EL (cell line): Measurements from ENCODE around the gene RPAP3.

Experiments used
- DNase-seq: peaks from one replicate; pipeline ENCODE4 v3.0.0-alpha.2; 2016

The RPAP3 gene

DNA sequence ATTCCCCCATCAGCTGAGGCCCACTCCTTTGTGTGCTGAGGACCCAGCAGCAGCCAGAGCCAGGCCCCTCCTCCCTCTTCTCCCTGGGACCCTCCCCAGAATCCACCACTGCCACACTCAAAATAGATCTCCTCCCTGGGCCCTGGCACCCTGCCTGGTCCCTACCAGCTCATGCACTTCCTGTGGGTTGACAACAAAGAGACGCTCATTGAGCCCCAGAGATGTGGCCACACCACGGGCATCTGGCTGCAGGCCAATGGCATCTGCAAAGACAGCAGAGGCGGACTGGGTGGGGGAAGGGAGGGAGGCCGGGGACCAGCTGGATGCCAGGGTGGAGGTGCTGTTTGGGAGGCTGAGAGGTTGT is 35.5 kb upstream of the RPAP3 start:
- peak; percentile 44 for DNase-seq

DNA sequence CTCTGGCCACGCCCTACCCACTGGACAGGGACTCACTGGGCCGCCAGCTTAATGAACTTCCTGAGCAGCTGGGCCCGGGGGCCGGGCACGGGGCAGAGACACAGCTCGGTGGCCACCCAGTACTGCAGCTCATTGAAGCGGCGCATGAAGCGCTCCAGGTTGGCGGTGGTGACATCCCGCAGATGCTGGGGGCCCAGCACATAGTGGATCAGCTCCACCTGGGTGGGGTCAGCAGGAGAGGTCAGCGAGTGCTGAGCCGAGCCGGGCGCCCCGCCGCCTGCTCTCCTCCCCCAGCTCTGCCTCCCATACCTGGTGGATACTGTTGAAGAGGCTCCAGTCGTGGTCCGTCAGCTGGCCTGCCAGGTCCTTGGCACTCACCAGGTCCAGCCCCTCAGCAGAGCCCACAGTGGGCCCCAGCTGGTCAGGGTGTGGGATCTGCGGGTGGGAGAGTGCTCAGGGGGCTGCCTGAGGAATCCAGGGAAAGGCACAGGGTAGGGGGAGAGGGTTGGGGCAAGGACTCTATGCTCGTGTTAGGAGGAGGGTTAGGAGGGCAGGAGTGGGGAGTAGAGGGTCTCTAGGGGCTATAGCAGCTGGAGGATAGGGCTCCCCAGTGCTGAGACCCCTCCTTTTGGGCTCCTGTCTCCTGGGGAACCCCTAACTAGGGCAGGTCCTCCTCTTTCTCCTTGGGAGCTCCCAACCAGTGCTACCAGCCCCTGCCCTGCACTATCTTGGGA is 34.9 kb upstream of the RPAP3 start:
- no peak for DNase-seq

DNA sequence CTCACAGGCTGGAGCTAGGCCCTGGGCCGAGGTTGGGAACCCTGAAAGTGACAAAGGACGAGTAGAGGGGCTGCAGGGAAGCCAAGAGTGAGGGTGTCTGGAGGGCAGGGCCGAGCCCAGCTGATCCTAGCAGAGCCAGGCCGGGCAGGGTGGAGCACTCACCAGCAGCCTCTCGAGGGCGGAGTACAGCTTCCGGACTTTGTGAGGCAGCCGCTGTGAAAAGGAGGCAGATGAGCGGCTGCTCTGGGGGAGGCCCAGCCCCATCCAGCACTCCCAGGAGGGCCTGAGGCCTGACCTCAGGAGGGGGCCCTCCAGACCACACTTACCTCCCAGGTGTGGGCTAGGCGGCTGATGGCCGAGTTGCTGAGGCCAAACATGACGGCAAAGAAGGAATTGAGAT is 34.1 kb upstream of the RPAP3 start:
- no peak for DNase-seq

DNA sequence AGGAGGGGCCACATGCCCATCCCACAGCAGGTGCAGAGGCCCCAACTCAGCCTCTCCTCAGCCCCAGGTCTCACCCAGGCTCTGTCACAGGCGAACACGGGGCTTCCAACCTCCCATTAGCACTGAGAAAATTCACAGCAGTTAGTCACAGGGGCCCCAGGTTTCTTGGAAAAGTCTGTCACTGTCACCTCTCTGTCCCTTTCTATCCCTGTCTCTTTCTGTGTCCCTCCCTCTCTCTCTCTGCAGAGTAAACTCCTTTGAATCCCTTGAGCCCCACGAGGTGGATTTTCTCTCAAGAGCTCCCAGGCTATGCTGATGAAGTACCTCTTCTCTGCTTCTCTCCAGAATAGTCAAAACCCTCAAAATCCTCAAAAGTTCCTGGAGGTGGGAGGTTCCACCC is 33.5 kb upstream of the RPAP3 start:
- no peak for DNase-seq

DNA sequence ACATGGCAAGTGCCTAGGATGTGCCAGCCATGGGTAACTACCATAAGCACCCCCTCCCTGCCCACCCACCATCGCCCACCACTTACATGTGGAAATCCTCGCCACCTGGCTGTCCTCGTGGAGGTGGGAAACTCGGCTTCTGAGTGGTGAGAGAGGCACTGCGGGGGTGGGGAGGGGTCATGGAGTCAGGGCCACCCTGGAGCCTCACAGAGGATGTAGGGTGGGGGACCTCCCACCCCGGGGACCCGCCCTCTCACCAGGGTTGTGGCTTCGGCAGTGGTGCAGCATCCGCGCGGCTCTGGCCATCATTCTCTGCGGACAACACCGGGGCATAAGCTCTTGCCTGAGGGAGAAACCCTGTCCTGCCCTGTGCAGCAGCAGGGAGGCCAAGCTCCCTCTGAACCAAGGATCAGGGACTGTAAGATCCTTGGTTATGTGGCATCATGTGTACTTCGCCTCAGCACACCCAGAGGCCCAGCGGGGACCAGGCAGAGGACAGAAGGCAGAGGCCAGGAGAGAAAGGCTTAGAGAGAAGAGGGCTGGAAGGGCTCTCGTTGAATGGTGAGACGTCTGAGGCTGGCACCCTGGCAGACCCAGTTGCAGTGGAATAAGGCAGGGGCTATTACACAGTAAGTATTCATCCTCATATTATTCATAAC is 32.2 kb upstream of the RPAP3 start:
- no peak for DNase-seq

DNA sequence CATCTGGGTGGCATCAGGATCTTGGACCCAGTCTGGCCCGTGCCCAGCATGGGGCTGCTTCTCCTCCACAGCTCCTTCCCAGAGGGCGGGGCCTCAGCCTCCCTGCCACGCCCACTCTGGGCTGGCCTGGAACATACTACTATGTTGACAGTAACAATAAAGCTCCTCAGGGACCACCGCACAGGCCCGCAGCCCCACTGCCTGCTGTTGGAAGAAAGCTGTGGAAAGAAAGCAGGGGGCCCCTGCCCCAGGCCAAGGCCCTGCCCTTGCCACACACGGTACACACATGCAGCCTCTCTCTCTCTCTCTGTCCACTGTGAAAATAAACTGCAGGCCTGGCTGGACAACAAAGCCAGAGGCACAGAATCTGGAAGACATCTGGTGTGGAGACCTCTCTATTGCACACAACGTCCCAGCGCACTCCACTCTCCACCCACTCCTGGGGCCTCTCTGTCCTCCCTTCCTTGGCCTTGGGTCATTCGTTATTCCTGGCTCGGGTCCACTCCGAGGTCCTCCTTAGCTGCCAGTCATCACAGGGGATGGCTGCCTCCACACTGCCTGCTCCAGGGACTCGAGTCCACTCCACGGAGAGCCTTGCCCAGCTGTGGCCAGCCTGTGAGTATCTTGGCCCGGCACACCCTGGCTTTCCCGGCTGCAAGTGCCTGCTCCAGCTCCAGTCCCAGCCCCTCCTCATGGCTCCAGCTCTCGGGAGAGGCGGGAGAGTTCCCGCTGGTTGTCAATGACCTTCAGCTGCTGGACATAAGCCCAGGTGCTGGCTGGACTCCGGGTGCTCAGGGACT is 31.2 kb upstream of the RPAP3 start:
- peak; percentile 74 for DNase-seq

DNA sequence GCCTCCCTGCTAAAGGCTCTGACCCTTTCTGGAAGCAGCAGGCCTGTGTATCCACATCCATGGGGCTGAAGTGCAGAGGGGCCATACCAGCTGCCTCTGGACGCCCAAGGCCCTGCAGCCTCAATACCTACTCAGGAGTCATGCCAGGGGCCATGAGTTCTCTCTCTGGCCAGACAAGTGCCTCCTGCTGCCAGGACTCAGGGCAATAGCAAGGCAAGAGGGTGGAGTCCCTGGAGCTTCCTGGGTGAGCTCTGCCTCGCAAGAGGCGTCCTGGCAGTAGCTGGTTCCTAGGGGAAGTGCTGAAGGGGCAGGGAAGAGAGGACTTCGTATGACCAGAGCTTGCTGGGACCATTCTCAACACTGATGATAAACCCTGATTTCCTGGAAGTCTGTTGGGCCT is 30.4 kb upstream of the RPAP3 start:
- DNase-seq: no peak

DNA sequence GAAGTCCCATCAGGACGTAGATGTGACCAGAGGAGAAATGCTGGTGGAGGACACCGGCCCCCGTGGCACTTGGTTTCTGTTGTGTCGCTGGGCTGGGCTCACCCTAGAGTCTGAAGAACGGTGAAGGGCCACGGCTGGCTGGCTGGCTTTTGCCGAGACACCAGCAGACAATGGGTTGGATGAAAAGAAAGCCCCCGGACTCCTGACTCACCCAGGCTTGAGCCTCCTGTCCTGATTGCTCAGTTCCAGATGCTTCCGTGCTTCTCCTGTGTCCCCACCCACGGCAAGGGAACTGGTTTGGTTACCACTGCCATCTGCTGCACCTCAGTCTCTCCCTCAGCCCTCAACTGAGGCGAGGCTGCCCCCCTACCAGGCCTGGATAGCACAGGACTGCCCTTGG is 29.8 kb upstream of the RPAP3 start:
- DNase-seq: no peak

DNA sequence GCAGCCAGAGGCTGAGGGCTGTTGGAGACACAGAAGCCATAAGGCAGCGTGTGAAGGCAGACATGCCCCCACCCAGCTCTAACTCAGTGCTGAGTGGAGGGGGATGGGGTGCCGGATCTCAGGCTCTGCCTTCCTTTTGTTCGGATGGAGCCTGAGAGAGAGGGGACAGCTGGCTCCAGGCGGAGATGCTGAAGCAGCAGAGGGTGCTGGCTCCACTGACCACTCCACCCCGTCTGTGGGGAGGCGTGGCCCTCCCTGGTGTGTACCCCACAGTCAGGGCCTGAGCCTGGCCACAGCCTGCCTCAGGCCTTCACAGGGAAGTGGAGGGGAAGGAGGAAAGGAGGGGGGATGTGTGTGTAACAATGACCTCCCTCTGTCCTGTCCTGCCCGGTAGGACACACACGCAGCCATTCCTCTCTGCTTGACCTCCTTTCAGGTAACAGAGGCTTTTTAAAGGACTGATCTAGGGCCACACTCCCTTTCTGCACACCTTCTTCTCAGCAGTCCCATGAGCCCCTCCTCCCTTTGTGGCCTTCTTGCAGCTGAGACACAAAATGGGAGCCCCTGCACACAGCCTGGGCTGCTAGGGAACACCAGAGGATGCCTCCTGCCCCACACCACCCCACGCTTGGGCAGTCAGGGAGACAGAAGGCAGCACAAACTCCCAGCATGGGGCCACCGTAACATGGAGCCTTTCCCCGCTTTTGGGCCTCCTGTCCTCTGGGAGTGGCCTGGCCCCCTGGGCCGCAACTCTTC is 29.1 kb upstream of the RPAP3 start:
- DNase-seq: no peak

DNA sequence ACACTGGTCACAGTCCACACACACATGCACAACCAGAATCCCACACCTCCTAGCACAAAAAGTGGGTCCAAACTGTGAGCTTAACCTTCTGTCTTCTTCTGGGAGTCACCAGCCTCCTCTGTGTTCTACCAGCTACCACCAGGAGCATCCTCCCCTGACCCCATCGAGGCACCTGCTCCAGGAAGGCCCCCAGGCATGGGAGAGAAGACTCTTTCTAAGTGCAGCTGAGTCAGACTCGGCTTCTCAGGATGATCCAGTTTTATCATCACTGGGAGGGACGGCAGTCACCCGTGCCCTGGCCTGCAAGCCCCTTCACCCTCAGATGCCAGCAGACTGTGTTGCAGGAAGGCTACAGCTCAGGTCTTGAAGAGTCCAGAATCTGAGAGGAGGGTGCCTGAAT is 27.3 kb upstream of the RPAP3 start:
- DNase-seq: no peak

DNA sequence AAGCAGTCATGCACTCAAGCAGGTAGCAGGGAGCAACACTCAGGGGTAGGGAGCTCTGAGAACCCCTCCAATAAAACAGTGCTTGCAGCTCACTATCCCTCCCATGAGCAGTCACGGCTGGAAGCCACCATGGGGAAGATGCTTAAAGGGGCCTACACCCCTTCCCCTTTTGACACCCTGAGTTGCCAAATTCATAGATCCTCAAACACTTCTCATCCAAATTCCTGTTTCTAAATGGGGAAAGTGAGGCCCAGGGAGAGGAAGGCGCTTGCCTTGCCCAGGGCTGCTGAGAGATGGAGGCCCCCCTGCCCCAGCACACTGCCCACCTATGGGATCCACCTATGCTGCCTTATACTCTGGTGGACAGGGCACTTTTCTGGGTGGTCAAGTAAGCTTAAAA is 26.7 kb upstream of the RPAP3 start:
- DNase-seq: no peak

DNA sequence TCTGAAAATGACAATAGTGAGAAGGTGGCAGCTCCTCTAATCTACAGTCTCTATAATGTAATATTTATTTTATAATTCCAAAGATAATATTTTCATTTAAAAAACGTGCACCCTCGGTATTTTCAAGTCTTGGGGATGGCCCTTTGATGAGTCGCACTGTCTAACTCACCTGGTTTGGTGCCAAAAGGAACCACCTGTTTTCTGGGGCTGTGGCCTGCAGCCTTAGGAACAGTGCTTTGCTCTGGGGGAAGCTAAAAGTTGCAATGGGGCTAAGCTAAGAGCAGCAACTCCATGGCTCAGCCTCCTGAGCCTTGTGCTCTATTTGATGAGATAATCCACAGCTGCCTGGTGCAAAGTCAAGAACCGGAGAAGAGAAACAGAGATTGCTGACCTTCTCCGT is 25.9 kb upstream of the RPAP3 start:
- no peak for DNase-seq

DNA sequence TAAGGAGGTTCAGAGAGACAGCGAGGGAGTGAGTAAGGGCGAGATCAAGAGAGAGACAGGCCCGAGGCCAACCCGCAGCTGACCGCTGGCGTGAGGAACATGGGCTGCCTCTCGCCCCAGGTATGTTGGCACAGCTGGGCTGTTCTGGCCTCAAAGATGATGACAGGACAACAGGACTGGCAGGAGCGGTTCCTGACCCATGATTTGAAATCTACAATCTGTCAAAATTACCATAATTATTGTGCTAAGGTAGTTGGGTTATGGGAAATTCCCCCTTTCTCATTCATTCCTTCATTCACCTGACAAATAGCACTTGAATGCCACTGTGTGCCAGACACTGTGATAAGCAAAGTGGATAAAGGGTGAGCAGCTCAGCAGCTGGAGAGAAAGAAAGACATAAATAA is 24.5 kb upstream of the RPAP3 start:
- peak; percentile 58 for DNase-seq

DNA sequence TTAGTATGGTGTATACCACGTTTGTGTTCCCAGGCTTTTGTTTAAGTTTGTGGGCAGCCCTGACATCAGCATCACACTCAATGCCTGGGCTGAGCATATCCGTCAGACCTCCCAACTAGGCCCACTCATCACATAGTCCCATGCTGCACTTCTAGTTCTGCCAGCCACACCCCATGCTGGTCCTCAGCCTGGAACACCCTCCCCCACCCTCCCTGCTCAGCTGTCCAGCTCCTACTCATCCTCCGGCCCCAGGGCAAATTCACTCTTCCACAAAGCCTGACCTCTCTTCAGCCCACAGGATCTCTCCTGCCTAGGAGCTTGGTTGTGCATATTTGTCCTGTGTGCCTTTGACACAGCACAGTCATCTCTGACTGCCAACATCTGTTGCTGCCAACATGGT is 23.4 kb upstream of the RPAP3 start:
- peak; percentile 91 for DNase-seq

DNA sequence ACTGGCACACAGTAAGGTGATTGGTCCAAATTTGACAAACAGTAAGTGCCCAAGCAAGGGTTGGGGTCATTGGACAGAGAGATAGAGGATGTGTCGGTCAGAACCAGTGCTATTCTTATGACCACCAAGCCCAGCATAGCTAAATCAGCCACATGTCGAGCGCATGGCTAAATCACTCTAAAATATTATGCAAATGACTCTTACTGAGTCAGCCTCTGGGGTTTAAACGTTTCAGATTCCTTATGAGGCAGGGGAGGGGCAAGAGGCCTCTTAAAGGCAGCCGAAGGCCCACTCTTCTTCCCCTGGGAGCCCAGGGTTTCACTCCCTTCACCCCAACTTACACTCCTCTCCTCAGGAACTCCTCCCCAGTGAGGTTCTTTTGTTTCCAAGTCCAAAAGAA is 20.1 kb upstream of the RPAP3 start:
- peak; percentile 85 for DNase-seq

DNA sequence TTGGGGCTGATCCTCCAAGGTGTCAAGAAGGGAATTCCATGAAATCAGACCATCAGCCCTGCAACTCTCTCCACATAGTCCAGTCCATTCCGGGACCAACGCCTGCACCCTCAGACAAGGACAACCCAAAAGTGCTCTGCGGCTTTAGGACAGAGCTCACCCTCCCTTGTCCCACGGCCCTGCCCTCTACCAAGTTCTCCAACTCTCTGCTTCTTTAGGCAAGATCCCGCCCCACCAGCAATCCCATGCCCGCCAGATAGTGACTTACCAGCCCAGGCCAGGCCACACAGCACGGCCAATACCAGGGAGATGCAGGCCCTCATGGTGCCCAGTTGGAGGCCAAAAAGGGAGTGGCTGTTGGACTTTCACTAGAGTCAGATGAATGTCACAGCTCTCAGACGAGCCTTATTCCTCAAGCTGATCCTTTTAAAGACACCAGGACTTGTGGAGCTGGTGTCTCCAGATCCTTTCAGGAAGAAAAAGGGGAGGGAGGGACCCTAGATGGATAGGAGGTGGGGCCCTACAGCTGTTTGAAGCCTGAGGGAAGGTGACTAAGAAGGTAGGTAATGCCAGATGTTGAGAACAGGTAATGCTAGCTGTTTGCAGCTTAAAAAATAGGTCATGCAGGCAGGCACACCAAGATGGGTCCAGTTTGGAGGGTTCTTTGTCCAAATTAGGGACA is 19.4 kb upstream of the RPAP3 start, which contains the start of gene ENDOU:
TSS of gene ENDOU (minus strand) at position 400 of the 682 bp plus-strand sequence. CDS start at position 323, 77 bp downstream.
- DNase-seq: no peak

DNA sequence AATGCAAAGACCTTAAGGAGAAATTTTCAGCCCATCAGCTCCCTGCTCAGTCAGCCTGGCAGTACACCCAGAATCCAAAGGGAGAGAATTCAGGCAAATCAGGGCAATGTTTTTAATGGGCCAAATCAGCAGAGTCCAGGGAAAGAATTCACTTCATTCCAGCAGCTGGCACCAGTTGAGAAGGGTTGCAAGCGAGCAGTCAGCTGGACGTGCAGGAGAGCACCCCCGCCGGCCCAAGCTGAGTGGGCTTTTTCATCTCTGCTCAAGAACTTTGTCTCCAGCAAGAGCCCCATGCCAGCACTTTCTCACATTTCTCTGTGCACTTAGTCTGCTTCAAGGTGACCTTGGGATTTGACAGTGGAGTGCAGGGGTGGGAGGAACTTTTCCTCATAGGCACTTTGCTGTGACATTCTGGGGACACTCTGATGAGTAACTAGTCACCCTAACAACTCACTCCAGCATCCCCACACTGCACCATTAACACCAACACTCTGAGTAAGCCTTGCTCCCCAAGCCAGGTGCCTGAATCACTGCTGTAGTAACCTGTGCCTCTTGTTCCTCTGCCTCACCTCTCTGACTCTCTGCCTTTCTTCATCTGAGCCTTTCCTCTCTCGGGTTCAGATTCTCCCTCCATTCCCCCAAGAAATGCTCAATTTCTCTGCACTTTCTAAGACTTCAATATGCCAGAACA is 17.3 kb upstream of the RPAP3 start:
- DNase-seq: no peak

DNA sequence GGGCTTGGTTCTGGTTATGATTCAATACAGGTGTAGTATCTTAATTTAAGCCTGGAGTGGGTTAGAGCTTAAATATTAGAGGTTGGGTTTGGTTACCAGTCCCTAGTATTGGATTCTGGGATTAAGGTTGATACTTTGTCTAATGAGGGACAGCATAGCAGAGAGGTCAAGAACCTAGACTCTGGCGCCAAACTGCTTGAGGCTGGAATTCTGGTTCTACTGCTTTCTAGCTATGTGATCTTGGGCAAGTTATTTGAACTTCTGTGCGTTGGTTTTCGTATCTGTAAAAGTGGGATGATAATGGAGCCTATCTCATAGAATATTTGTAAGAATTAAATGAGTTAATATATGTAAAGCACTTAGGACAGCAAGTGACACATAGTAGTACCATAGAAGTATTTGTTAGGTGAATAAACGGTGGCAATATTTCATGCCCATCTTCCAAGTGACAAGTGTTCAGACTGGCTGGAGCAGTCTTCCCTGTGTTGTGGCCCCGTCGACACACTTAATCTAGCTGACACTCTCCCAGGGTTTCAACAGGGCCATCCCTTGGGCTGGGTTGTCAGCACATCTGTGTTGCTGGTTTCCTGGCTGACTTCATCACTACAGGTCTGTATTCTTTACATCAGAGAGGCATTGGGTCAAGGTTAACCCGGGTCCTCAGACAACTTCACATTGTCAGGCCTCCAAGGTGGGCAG is 16.5 kb upstream of the RPAP3 start:
- DNase-seq: no peak

DNA sequence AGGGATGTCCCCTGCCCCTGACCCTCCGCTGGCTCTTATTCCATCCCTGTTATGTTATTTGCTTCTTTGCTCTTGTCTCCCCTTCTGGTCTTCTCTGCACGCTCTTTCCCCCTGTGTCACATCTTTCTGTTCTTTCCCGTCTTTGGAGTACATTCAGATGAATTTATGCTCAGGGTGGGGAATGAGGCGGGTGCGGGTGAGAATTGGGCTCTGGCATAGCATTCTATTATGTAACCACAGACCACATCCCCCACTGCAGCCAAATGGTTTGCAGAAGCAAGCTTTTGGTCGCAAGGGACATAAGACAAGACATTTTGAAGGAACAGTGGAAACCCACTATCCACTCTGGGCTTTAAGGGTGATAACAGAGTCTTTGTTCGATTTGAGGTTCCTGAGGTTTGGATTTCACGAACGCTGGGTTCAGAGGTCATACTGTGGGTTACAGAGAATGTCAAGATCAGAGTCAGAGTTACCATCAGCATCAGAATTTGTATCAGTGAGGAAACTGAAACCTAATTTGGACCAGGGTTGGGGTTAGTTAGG is 15.7 kb upstream of the RPAP3 start:
- no peak for DNase-seq

DNA sequence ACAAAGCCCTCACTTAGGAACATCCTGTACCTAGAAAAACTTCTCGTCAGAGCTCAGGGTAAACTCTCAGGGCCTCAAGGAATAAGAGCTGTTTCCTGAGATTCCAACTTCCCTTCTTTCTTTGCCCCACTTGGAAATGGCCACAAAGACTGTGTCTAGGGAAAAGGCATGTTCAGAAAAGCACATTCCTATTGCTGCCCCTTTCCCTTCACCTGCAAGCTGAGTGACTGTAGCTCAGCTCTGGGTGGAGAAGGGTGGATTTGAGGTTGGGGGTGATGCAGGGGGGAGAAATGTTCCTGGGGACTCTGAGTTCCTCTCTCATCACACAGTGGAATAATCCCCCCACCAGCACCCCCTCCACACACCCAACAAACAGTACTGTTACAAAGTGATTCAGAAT is 12.7 kb upstream of the RPAP3 start:
- no peak for DNase-seq
